CD8-positive, alpha-beta memory T cell (primary cell): ENCODE results near the gene RECQL5. TPM values are rescaled to one million over a fixed set of nuclear protein-coding genes. Genes with fewer than 3 reads are reported as not detected.

Experiments
- CTCF ChIA-PET: fragments of 350-600 bp; sonication (Branson Sonifier 250); formaldehyde crosslinking; loops from one replicate; lab custom pipeline; 2021; ENCODE audit warnings: antibody characterized with exemption; lab: Charles Lee
- POLR2A ChIA-PET: fragments of 350-600 bp; sonication (Branson Sonifier 250); formaldehyde crosslinking; loops from one replicate; lab custom pipeline; 2021; ENCODE audit warnings: antibody characterized with exemption; lab: Charles Lee
- DNase-seq, 5 donors: peaks; one replicate each; pipeline versions ENCODE4 v3.0.0 to v3.0.0-alpha.2; 2020 to 2022; ENCODE audit warnings: mixed read lengths in 1 of 5
- H3K27ac ChIP-seq: one replicate; pipeline ENCODE4 v1.7.0; 2013; ENCODE audit warnings: low read depth, mild to moderate bottlenecking, low read length, moderate library complexity
- H3K27me3 ChIP-seq: 2 replicates; pipeline ENCODE4 v1.7.0; 2013; ENCODE audit warnings: low read length, mild to moderate bottlenecking; ENCODE audit not compliant: insufficient read depth, poor library complexity, severe bottlenecking
- H3K36me3 ChIP-seq: 2 replicates; pipeline ENCODE4 v1.7.0; 2013; ENCODE audit warnings: mild to moderate bottlenecking, low read length, moderate library complexity; ENCODE audit not compliant: insufficient read depth
- H3K4me1 ChIP-seq: 2 replicates; pipeline ENCODE4 v1.7.0; 2013; ENCODE audit warnings: mild to moderate bottlenecking, low read length, moderate library complexity; ENCODE audit not compliant: insufficient read depth
- H3K4me3 ChIP-seq: 2 replicates; pipeline ENCODE4 v1.7.0; 2013; ENCODE audit warnings: mild to moderate bottlenecking, low read length
- H3K9me3 ChIP-seq: 2 replicates; pipeline ENCODE4 v1.7.0; 2013; ENCODE audit warnings: mild to moderate bottlenecking, low read length
- H3K27ac Mint-ChIP-seq, 8 donors: one replicate each; pipeline ENCODE4 v1.8.0; 2020 to 2021; ENCODE audit warnings: mixed read lengths in 8 of 8, mild to moderate bottlenecking in 6 of 8, inconsistent platforms in 3 of 8, moderate library complexity in 3 of 8
- H3K27me3 Mint-ChIP-seq, 2 donors: one replicate each; pipeline ENCODE4 v1.8.0; 2020 to 2021; ENCODE audit warnings: mixed read lengths in 2 of 2, mild to moderate bottlenecking in 1 of 2, moderate library complexity in 1 of 2
- H3K36me3 Mint-ChIP-seq, 3 donors: one replicate each; pipeline ENCODE4 v1.8.0; 2020 to 2021; ENCODE audit warnings: mixed read lengths in 3 of 3, inconsistent platforms in 1 of 3, mild to moderate bottlenecking in 1 of 3
- H3K4me1 Mint-ChIP-seq, 3 donors: one replicate each; pipeline ENCODE4 v1.8.0; 2020 to 2021; ENCODE audit warnings: mixed read lengths in 3 of 3, inconsistent platforms in 1 of 3, mild to moderate bottlenecking in 1 of 3
- H3K4me3 Mint-ChIP-seq, 7 donors: one replicate each; pipeline ENCODE4 v1.8.0; 2020 to 2021; ENCODE audit warnings: mixed read lengths in 7 of 7, mild to moderate bottlenecking in 6 of 7, moderate library complexity in 4 of 7, inconsistent platforms in 2 of 7
- H3K9me3 Mint-ChIP-seq, 5 donors: one replicate each; pipeline ENCODE4 v1.8.0; 2020 to 2022; ENCODE audit warnings: mixed read lengths in 5 of 5, mild to moderate bottlenecking in 3 of 5, moderate library complexity in 2 of 5, inconsistent platforms in 1 of 5
- polyA plus RNA-seq: library from polyadenylated mRNA; unstranded; fragments of 300-500 nt; fragmentation: Illumina TruSeq; gene quantifications from one replicate; pipeline ENCODE4 v1.2.3, GENCODE V29; 2021
- total RNA-seq, 2 experiments: library from RNA; stranded (reverse); gene quantifications; one replicate each; pipeline ENCODE4 v1.2.3, GENCODE V29; 2021

RECQL5 gene
- total and polyA plus RNA-seq, 3 experiments from 2014 or later = 16.0 to 30.3 (median 28.5) TPM

GRCh38 chr17:75624021-75624420, 42.9 kb downstream of the RECQL5 start:
- POLR2A ChIA-PET = no interaction called here
- Histone ChIP-seq H3K36me3 (no peaks in the 10 kb centered on the region), H3K27me3 (no peaks in the 10 kb centered on the region), H3K4me3 (no peak overlapping the region), H3K4me1 (no peaks in the 10 kb centered on the region), H3K27ac (no peak overlapping the region), H3K9me3 (no peaks in the 10 kb centered on the region)
- H3K27ac Mint-ChIP-seq = peak overlapping the region in 2 of 8 donors; percentile 27 to 41
- no peak for DNase-seq
- CTCF ChIA-PET = interaction anchor here (1.2 to 2.6 kb wide), 3 partner anchors 9 to 125 kb away, joined by 3 to 18 read pairs (median 3); partner anchors contain the start of gene SMIM5
- no peaks in the 10 kb centered on the region for H3K9me3 Mint-ChIP-seq
- peaks cover 0 to 2% of the 10 kb centered on the region in 2 donors for H3K27me3 Mint-ChIP-seq
- peaks cover 0 to 19% (median 3%) of the 10 kb centered on the region in 3 donors for H3K36me3 Mint-ChIP-seq
- no peak overlapping the region for H3K4me3 Mint-ChIP-seq
- H3K4me1 Mint-ChIP-seq = no peaks in the 10 kb centered on the region

GRCh38 chr17:75623386-75623785, 43.6 kb downstream of the RECQL5 start:
- Histone ChIP-seq H3K36me3 (no peaks in the 10 kb centered on the region), H3K27ac (no peak overlapping the region), H3K4me3 (no peak overlapping the region), H3K27me3 (no peaks in the 10 kb centered on the region), H3K4me1 (no peaks in the 10 kb centered on the region), H3K9me3 (no peaks in the 10 kb centered on the region)
- POLR2A ChIA-PET = no interaction called here
- no peaks in the 10 kb centered on the region for H3K4me1 Mint-ChIP-seq
- DNase-seq = no peak
- peaks cover 0 to 2% of the 10 kb centered on the region in 2 donors for H3K27me3 Mint-ChIP-seq
- no peak overlapping the region for H3K27ac Mint-ChIP-seq
- H3K36me3 Mint-ChIP-seq = peaks cover 0 to 20% (median 3%) of the 10 kb centered on the region in 3 donors
- H3K4me3 Mint-ChIP-seq = no peak overlapping the region
- H3K9me3 Mint-ChIP-seq = no peaks in the 10 kb centered on the region
- CTCF ChIA-PET = interaction anchor here (1.3 to 2.6 kb wide), 2 partner anchors 10 to 14 kb away, joined by 3 to 18 read pairs; partner anchors contain the start of gene SMIM5

GRCh38 chr17:75622771-75623273, 44.1 kb downstream of the RECQL5 start:
- no peak overlapping the region for H3K4me3 Mint-ChIP-seq
- Histone ChIP-seq H3K27me3 (no peaks in the 10 kb centered on the region), H3K9me3 (no peaks in the 10 kb centered on the region), H3K4me1 (no peaks in the 10 kb centered on the region), H3K36me3 (no peaks in the 10 kb centered on the region), H3K27ac (no peak overlapping the region), H3K4me3 (no peak overlapping the region)
- ChIA-PET POLR2A (no interaction called here), CTCF (interaction anchor here (1.1 to 2.6 kb wide), 2 partner anchors 10 to 131 kb away, joined by 3 to 18 read pairs; partner anchors contain the start of gene SMIM5)
- peaks cover 0 to 20% (median 3%) of the 10 kb centered on the region in 3 donors for H3K36me3 Mint-ChIP-seq
- no peaks in the 10 kb centered on the region for H3K9me3 Mint-ChIP-seq
- peak overlapping the region in 2 of 8 donors; percentile 33 to 36 for H3K27ac Mint-ChIP-seq
- no peak for DNase-seq
- H3K4me1 Mint-ChIP-seq = no peaks in the 10 kb centered on the region
- H3K27me3 Mint-ChIP-seq = peaks cover 0 to 2% of the 10 kb centered on the region in 2 donors

- Mint-ChIP-seq H3K4me1 (no peaks in the 10 kb centered on the region), H3K27me3 (peaks cover 0 to 2% of the 10 kb centered on the region in 2 donors), H3K4me3 (no peak overlapping the region), H3K27ac (peak overlapping the region in 4 of 8 donors; percentile 6 to 89 (median 56)), H3K9me3 (no peaks in the 10 kb centered on the region), H3K36me3 (peaks cover 0 to 18% (median 3%) of the 10 kb centered on the region in 3 donors)
- Histone ChIP-seq H3K9me3 (no peaks in the 10 kb centered on the region), H3K36me3 (no peaks in the 10 kb centered on the region), H3K4me1 (no peaks in the 10 kb centered on the region), H3K27ac (no peak overlapping the region), H3K27me3 (no peaks in the 10 kb centered on the region), H3K4me3 (no peak overlapping the region)
- POLR2A ChIA-PET = no interaction called here
- CTCF ChIA-PET = interaction anchor here (1.1 to 1.7 kb wide), 2 partner anchors 11 to 131 kb away, joined by 3 to 6 read pairs; partner anchors contain the start of gene SMIM5
- no peak for DNase-seq
These were observed 44.9 kb downstream of the RECQL5 start for GRCh38 chr17:75622076-75622475.

DNA sequence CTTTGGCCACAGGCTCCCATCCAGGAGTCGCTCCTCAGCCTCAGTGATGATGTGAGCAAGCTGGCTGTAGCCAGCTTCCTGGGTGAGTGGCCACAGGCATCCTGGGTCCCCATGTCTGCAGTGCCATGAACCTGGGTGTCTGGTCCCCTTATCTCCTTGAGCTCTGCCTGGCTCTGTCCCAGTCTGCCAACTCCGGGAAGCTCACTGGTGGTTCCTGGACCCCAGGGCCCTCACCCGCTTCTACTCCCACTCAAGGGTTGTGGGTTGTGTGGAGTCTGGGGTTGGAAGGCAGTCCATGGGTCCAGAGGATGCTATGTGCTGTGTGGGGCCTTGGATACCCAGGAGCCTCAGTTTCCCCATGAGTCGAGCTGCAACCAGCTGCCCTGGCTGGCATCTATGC, 45.5 kb downstream of the RECQL5 start:
- Mint-ChIP-seq H3K9me3 (no peaks in the 10 kb centered on the region), H3K4me3 (no peak overlapping the region), H3K36me3 (peaks cover 0 to 16% (median 3%) of the 10 kb centered on the region in 3 donors), H3K27me3 (peaks cover 0 to 2% of the 10 kb centered on the region in 2 donors), H3K4me1 (no peaks in the 10 kb centered on the region), H3K27ac (no peak overlapping the region)
- H3K4me1 ChIP-seq = no peaks in the 10 kb centered on the region
- H3K27ac ChIP-seq = no peak overlapping the region
- no peaks in the 10 kb centered on the region for H3K27me3 ChIP-seq
- H3K9me3 ChIP-seq = no peaks in the 10 kb centered on the region
- H3K4me3 ChIP-seq = no peak overlapping the region
- DNase-seq = no peak
- CTCF ChIA-PET = interaction anchor here (1.1 to 1.7 kb wide), 2 partner anchors 11 to 132 kb away, joined by 3 to 6 read pairs; partner anchors contain the start of gene SMIM5
- no peaks in the 10 kb centered on the region for H3K36me3 ChIP-seq
- POLR2A ChIA-PET = no interaction called here

GRCh38 chr17:75619506-75620431, 47.2 kb downstream of the RECQL5 start:
- Mint-ChIP-seq H3K4me3 (no peak overlapping the region), H3K36me3 (peaks cover 0 to 12% (median 3%) of the 10 kb centered on the region in 3 donors), H3K27ac (peak overlapping the region in 1 of 8 donors; percentile 33), H3K27me3 (peaks cover 0 to 2% of the 10 kb centered on the region in 2 donors), H3K4me1 (no peaks in the 10 kb centered on the region), H3K9me3 (no peaks in the 10 kb centered on the region)
- no peak overlapping the region for H3K27ac ChIP-seq
- no peaks in the 10 kb centered on the region for H3K27me3 ChIP-seq
- H3K36me3 ChIP-seq = no peaks in the 10 kb centered on the region
- no peak overlapping the region for H3K4me3 ChIP-seq
- CTCF ChIA-PET = interaction anchor here (1.2 kb wide), 2 partner anchors 9 to 13 kb away, joined by 4 to 5 read pairs; partner anchors contain the start of gene SMIM5
- no peak for DNase-seq
- POLR2A ChIA-PET = no interaction called here
- no peaks in the 10 kb centered on the region for H3K4me1 ChIP-seq
- H3K9me3 ChIP-seq = no peaks in the 10 kb centered on the region

DNA sequence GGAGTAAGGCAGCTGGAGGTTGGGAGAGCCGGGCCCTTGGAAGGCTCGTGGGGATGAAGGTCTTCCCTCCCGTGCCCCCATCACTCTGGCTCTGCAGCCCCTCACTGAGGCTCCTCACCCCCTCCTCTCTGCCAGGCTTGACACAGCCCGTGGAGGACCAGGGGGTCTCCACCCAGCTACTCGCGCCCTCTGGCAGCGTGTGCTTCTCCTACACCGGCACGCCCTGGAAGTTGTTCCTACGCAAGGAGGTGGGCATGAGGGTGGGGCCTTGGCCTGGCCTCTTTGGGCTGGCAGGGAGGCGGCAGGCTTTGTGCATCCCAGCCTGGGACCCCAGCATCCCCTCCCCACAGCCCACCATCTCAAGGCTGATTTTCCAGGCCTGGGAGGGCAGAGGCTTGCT, 49.3 kb downstream of the RECQL5 start:
- ChIA-PET POLR2A (no interaction called here), CTCF (interaction anchor here (1.7 kb wide), 1 partner anchor 132 kb away, joined by 6 read pairs; no protein-coding TSS in a partner anchor)
- H3K4me1 Mint-ChIP-seq = no peaks in the 10 kb centered on the region
- no peak overlapping the region for H3K27ac Mint-ChIP-seq
- Histone ChIP-seq H3K4me3 (no peak overlapping the region), H3K4me1 (no peaks in the 10 kb centered on the region), H3K27me3 (no peaks in the 10 kb centered on the region), H3K9me3 (no peaks in the 10 kb centered on the region), H3K27ac (no peak overlapping the region), H3K36me3 (no peaks in the 10 kb centered on the region)
- no peaks in the 10 kb centered on the region for H3K9me3 Mint-ChIP-seq
- DNase-seq = no peak
- peaks cover 0 to 12% (median 3%) of the 10 kb centered on the region in 3 donors for H3K36me3 Mint-ChIP-seq
- no peak overlapping the region for H3K4me3 Mint-ChIP-seq
- H3K27me3 Mint-ChIP-seq = no peaks in the 10 kb centered on the region
